Upper lobe of right lung (tissue), 1 donor: ENCODE data around the gene SHROOM3. TPM values are rescaled to one million over a fixed set of nuclear protein-coding genes. Genes with fewer than 3 reads are reported as not detected.
A peak's percentile ranks its signal among the peaks of the same experiment; 100 is the strongest.

ENCODE experiments used
- ATAC-seq: fragments of 200-7000 bp; cut with Tn5 transposase; one replicate; pipeline ENCODE4 v1.9.1; 2020; ENCODE audit warnings: mild to moderate bottlenecking, moderate library complexity
- DNase-seq: peaks from one replicate; pipeline ENCODE4 v3.0.0-alpha.2; 2020
- H3K27ac ChIP-seq: fragments of 200-600 bp; one replicate; pipeline ENCODE4 v1.8.0; 2022
- H3K27me3 ChIP-seq: fragments of 200-600 bp; one replicate; pipeline ENCODE4 v1.8.0; 2022; ENCODE audit warnings: mild to moderate bottlenecking
- H3K36me3 ChIP-seq: fragments of 200-600 bp; one replicate; pipeline ENCODE4 v1.8.0; 2022
- H3K4me1 ChIP-seq: fragments of 200-600 bp; one replicate; pipeline ENCODE4 v1.8.0; 2022
- H3K4me3 ChIP-seq: fragments of 200-600 bp; one replicate; pipeline ENCODE4 v1.8.0; 2022; ENCODE audit warnings: mild to moderate bottlenecking
- H3K9me3 ChIP-seq: fragments of 200-600 bp; one replicate; pipeline ENCODE4 v1.8.0; 2022
- CTCF ChIP-seq: fragments of 200-600 bp; IDR thresholded peaks from one replicate; pipeline ENCODE4 v1.8.0; 2022; ENCODE audit warnings: antibody characterized with exemption
- intact Hi-C: fragments of 100-400 bp; cut with DNase I; formaldehyde crosslinking; loops from one replicate; pipeline ENCODE4 v1.11.0; 2022
- total RNA-seq: library from RNA; stranded (reverse); fragmentation: NEBNext Ultra II Directional; extraction: Animal tissue kit (Norgen Biotek cat#: 25700); gene quantifications from one replicate; pipeline ENCODE4 v1.2.1, GENCODE V29; 2021
- donor health status: DM: no; HTN: yes; CAD: no; lungs with severe emphysema.

SHROOM3 gene
- total RNA-seq, 1 donor from 2014 or later, result 73.3 TPM

- Histone ChIP-seq H3K36me3 (no peaks in the 10 kb centered on the region), H3K27me3 (no peaks in the 10 kb centered on the region), H3K4me1 (no peaks in the 10 kb centered on the region), H3K9me3 (no peaks in the 10 kb centered on the region), H3K27ac (peak overlapping the region; percentile 72), H3K4me3 (no peak overlapping the region)
- ATAC-seq (no peak), DNase-seq (no peak)
- TF ChIP-seq CTCF, result no peak
- intact Hi-C loops, result no loop called here
Observed at GRCh38 chr4:76802236-76803021, 367.4 kb downstream of the SHROOM3 start.

- DNase-seq (no peak), ATAC-seq (no peak)
- H3K4me1 ChIP-seq, result no peaks in the 10 kb centered on the region
- H3K9me3 ChIP-seq, result peaks cover 7% of the 10 kb centered on the region
- no peak overlapping the region for H3K4me3 ChIP-seq
- intact Hi-C loops, result no loop called here
- no peaks in the 10 kb centered on the region for H3K27me3 ChIP-seq
- TF ChIP-seq CTCF, result no peak
- H3K36me3 ChIP-seq, result no peaks in the 10 kb centered on the region
- peak overlapping the region; percentile 17 for H3K27ac ChIP-seq
Observed at GRCh38 chr4:76803522-76803921, 368.5 kb downstream of the SHROOM3 start.

- TF ChIP-seq CTCF, result no peak
- no peak overlapping the region for H3K4me3 ChIP-seq
- H3K9me3 ChIP-seq, result peaks cover 7% of the 10 kb centered on the region
- ATAC-seq, result no peak
- H3K27ac ChIP-seq, result peak overlapping the region; percentile 17
- H3K36me3 ChIP-seq, result no peaks in the 10 kb centered on the region
- no peak for DNase-seq
- no peaks in the 10 kb centered on the region for H3K27me3 ChIP-seq
- no peaks in the 10 kb centered on the region for H3K4me1 ChIP-seq
- intact Hi-C loops, result no loop called here
Observed at GRCh38 chr4:76804096-76804495, 369.1 kb downstream of the SHROOM3 start.

DNA sequence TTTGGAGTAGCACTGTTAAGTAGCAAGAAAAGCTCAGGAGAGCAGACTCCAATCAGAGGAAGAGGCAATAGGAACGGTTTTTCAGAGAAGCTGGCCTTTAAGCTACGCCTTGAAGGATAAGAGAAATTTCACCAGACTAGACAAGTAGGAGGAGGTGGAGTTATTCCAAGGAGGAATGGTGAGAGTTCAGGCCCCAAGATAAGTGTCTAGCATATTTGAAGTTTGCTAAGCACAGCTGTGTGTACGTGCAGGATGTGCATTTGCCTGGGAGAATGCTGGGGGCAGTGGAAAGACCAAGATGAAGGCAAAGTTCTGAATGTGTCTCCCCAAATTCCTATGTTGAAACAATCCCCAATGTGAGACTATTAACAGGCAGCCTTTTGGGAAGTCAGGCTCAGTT, 371.3 kb downstream of the SHROOM3 start:
- TF ChIP-seq CTCF, result no peak
- DNase-seq (no peak), ATAC-seq (no peak)
- H3K27ac ChIP-seq, result no peak overlapping the region
- peaks cover 7% of the 10 kb centered on the region for H3K9me3 ChIP-seq
- intact Hi-C loops, result no loop called here
- H3K27me3 ChIP-seq, result no peaks in the 10 kb centered on the region
- H3K36me3 ChIP-seq, result no peaks in the 10 kb centered on the region
- H3K4me1 ChIP-seq, result no peaks in the 10 kb centered on the region
- no peak overlapping the region for H3K4me3 ChIP-seq

- intact Hi-C loops, result no loop called here
- DNase-seq (no peak), ATAC-seq (no peak)
- TF ChIP-seq CTCF, result no peak
- no peaks in the 10 kb centered on the region for H3K4me1 ChIP-seq
- H3K27ac ChIP-seq, result no peak overlapping the region
- no peaks in the 10 kb centered on the region for H3K27me3 ChIP-seq
- H3K4me3 ChIP-seq, result no peak overlapping the region
- H3K9me3 ChIP-seq, result peaks cover 7% of the 10 kb centered on the region
- H3K36me3 ChIP-seq, result no peaks in the 10 kb centered on the region
Observed at GRCh38 chr4:76806757-76807156, 371.7 kb downstream of the SHROOM3 start.
